B cell (primary cell): ENCODE data around the gene RAP1GAP. TPM values are rescaled to one million over a fixed set of nuclear protein-coding genes. Genes with fewer than 3 reads are reported as not detected.

Experiments used
- ATAC-seq: fragments of 200-7000 bp; cut with Tn5 transposase; one replicate; pipeline ENCODE4 v1.10.0; 2021; ENCODE audit warnings: low read depth, mild to moderate bottlenecking, moderate number of reproducible peaks, moderate library complexity
- CTCF ChIA-PET: fragments of 350-600 bp; sonication (Branson Sonifier 250); formaldehyde crosslinking; loops from one replicate; lab custom pipeline; 2021; ENCODE audit warnings: antibody characterized with exemption, inconsistent platforms; lab: Charles Lee
- POLR2A ChIA-PET: fragments of 350-600 bp; sonication (Branson Sonifier 250); formaldehyde crosslinking; loops from one replicate; lab custom pipeline; 2021; ENCODE audit warnings: antibody characterized with exemption; lab: Charles Lee
- DNase-seq: peaks from one replicate; pipeline ENCODE4 v3.0.0; 2013
- H2AFZ ChIP-seq: 2 replicates; pipeline ENCODE4 v1.6.1; 2012; ENCODE audit warnings: mild to moderate bottlenecking, low read depth, low read length; ENCODE audit not compliant: insufficient read depth, poor library complexity, severe bottlenecking
- H3K27ac ChIP-seq, 2 donors: 1 replicate in 1 of 2; 2 replicates in 1 of 2; pipeline ENCODE4 v1.5.1; 2012 to 2013; ENCODE audit warnings: low read length in 2 of 2, mild to moderate bottlenecking in 2 of 2, moderate library complexity in 1 of 2
- H3K27me3 ChIP-seq, 4 experiments: fragments of 200-600 bp in 1 of 4; sonication (generic) in 1 of 4; replicated peaks in 1 of 4; 1 replicate in 2 of 4; 2 replicates in 2 of 4; pipeline versions ENCODE4 v1.6.1 to v1.7.0; 2013 to 2016; ENCODE audit warnings: low read length in 3 of 4, mild to moderate bottlenecking in 2 of 4, mixed read lengths in 1 of 4, moderate library complexity in 1 of 4; ENCODE audit not compliant: insufficient read depth in 4 of 4, control insufficient read depth in 3 of 4; ENCODE audit errors: control extremely low read depth in 1 of 4
- H3K36me3 ChIP-seq, 2 experiments: replicated peaks in 1 of 2; 1 replicate in 1 of 2; 2 replicates in 1 of 2; pipeline versions ENCODE4 v1.6.1 to v1.7.1; 2013; ENCODE audit warnings: low read length in 1 of 2; ENCODE audit not compliant: insufficient read depth in 2 of 2, control insufficient read depth in 1 of 2; ENCODE audit errors: control extremely low read depth in 1 of 2, extremely low read depth in 1 of 2
- H3K4me1 ChIP-seq, 2 donors: fragments of 200-600 bp in 1 of 2; sonication (generic) in 1 of 2; 1 replicate in 1 of 2; 2 replicates in 1 of 2; pipeline versions ENCODE4 v1.5.1 to v1.6.1; 2013 to 2017; ENCODE audit warnings: low read length in 2 of 2; ENCODE audit not compliant: control insufficient read depth in 2 of 2, insufficient read depth in 2 of 2
- H3K4me2 ChIP-seq: replicated peaks from 2 replicates; pipeline ENCODE3; 2012; ENCODE audit warnings: mild to moderate bottlenecking, low read depth, low read length; ENCODE audit not compliant: poor library complexity, severe bottlenecking
- H3K4me3 ChIP-seq, 5 experiments: fragments of 200-600 bp in 1 of 5; sonication (generic) in 1 of 5; 1 replicate in 3 of 5; 2 replicates in 2 of 5; pipeline versions ENCODE4 v1.5.1 to v1.7.0; 2011 to 2016; ENCODE audit warnings: low read length in 4 of 5, mild to moderate bottlenecking in 4 of 5, low read depth in 2 of 5, control low read depth in 1 of 5, moderate library complexity in 1 of 5; ENCODE audit not compliant: insufficient read depth in 1 of 5; ENCODE audit errors: control extremely low read depth in 1 of 5, extremely low read depth in 1 of 5
- H3K79me2 ChIP-seq: fragments of 200-600 bp; sonication (generic); one replicate; pipeline ENCODE4 v1.6.0; 2016; ENCODE audit warnings: low read length; ENCODE audit not compliant: control insufficient read depth, insufficient read depth
- H3K9ac ChIP-seq: fragments of 200-600 bp; sonication (generic); 2 replicates; pipeline ENCODE4 v1.6.1; 2017; ENCODE audit warnings: mild to moderate bottlenecking, low read length, moderate library complexity
- H3K9me3 ChIP-seq, 3 donors: one replicate each; pipeline versions ENCODE4 v1.6.1 to v1.7.1; 2013; ENCODE audit warnings: low read length in 2 of 3; ENCODE audit not compliant: control insufficient read depth in 2 of 3, insufficient read depth in 1 of 3; ENCODE audit errors: control extremely low read depth in 1 of 3
- H4K20me1 ChIP-seq: 2 replicates; pipeline ENCODE4 v1.6.0; 2012; ENCODE audit warnings: mild to moderate bottlenecking, low read length; ENCODE audit not compliant: insufficient read depth, control insufficient read depth, poor library complexity, severe bottlenecking
- H3K27ac Mint-ChIP-seq: one replicate; pipeline ENCODE4 v1.8.0; 2021; ENCODE audit warnings: mixed read lengths
- H3K27me3 Mint-ChIP-seq: one replicate; pipeline ENCODE4 v1.8.0; 2021; ENCODE audit warnings: mixed read lengths
- H3K4me1 Mint-ChIP-seq: one replicate; pipeline ENCODE4 v1.8.0; 2021; ENCODE audit warnings: mixed read lengths
- H3K4me3 Mint-ChIP-seq: one replicate; pipeline ENCODE4 v1.8.0; 2021; ENCODE audit warnings: mixed read lengths
- H3K9me3 Mint-ChIP-seq: one replicate; pipeline ENCODE4 v1.8.0; 2022; ENCODE audit warnings: mixed read lengths; ENCODE audit not compliant: insufficient read depth
- CTCF ChIP-seq: fragments of 200-600 bp; IDR thresholded peaks from one replicate; pipeline ENCODE4 v1.8.0; 2022; ENCODE audit warnings: antibody characterized with exemption, mild to moderate bottlenecking
- EZH2 ChIP-seq: IDR thresholded peaks from 2 replicates; pipeline ENCODE4 v1.6.1; 2012; ENCODE audit warnings: borderline replicate concordance, low read depth, mild to moderate bottlenecking, moderate library complexity, low read length; ENCODE audit not compliant: insufficient read depth, poor library complexity, severe bottlenecking
- WGBS: methylation state at CpG from one replicate; pipeline ENCODE4 v1.1.5; 2013; ENCODE audit warnings: missing lambda C conversion rate; ENCODE audit not compliant: insufficient coverage; 5-methylcytosine and 5-hydroxymethylcytosine counted together
- intact Hi-C: fragments of 100-400 bp; cut with micrococcal nuclease; formaldehyde crosslinking; loops from one replicate; pipeline ENCODE4 v1.10.0; 2022
- polyA plus RNA-seq: library from polyadenylated mRNA; depleted of rRNA; stranded (reverse); fragments of >200 nt; gene quantifications from 2 replicates; pipeline ENCODE4 v1.2.3, GENCODE V29; 2012
- total RNA-seq, 2 donors: library from RNA; stranded (reverse); fragments of 120-200 nt in 1 of 2; gene quantifications; 1 replicate in 1 of 2; 2 replicates in 1 of 2; pipeline versions ENCODE4 v1.2.3 to v1.2.4, GENCODE V29; 2013 to 2022

The RAP1GAP gene
- total and polyA plus RNA-seq, 2 donors (not counting 1 experiment from before 2014, with no cell fraction given): 0.07 to 0.09 TPM

DNA sequence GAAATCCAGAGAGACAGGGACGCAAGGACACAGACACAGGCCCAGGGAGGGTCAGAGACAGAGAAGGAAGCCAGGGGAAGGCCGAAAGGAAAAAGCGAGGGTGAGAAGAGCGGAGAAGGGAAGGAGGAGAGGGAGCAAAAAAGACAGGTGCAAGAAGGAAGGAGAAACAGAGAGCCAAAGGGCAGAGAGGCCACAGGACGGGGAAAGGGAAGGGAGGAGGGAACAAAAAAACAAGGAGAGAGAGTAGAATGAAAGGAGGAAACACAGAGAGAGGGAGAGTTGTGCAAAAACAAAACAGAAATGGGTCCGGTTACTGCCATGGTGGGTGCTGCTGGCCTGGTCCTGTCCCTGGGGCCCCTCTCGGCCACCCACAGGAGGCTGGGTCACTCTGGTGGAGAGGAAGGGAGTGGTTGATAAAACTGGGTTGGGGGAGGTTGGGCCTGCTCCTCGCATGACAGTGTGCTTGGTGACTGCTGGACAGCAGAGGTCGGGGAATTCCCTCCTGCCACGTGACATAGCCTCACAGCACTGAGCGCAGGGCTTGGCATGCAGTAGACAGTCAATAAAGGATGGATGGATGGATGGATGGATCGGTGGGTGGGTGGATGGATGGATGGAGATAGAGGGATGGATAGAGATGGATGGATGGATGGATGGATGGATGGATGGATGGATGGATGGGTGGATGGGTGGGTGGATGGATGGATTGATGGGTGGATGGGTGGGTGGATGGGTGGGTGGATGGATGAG lies 64.8 kb downstream of the RAP1GAP start:
- 94% methylated on average over 11 of the region's 12 CpGs for WGBS
- H2AFZ ChIP-seq: no peak overlapping the region
- H3K79me2 ChIP-seq: no peaks in the 10 kb centered on the region
- intact Hi-C loops: no loop called here
- H3K4me1 Mint-ChIP-seq: peaks cover 19% of the 10 kb centered on the region
- no peak overlapping the region for H3K27ac Mint-ChIP-seq
- H3K4me2 ChIP-seq: no peak overlapping the region
- TF ChIP-seq EZH2: no peak
- no peak for TF ChIP-seq CTCF
- H3K27me3 Mint-ChIP-seq: peaks cover 25% of the 10 kb centered on the region
- CTCF ChIA-PET: no interaction called here
- H3K27me3 ChIP-seq: peaks cover 0 to 3% (median 0%) of the 10 kb centered on the region in 4 experiments
- no peak overlapping the region for H3K9ac ChIP-seq
- POLR2A ChIA-PET: interaction anchor here (0.6 kb wide), 1 partner anchor 8 kb away, joined by 5 read pairs; no protein-coding TSS in a partner anchor
- H3K4me3 Mint-ChIP-seq: no peak overlapping the region
- peaks cover 5 to 8% of the 10 kb centered on the region in 2 donors for H3K4me1 ChIP-seq
- DNase-seq (no peak), ATAC-seq (no peak)
- no peak overlapping the region for H3K4me3 ChIP-seq
- no peaks in the 10 kb centered on the region for H3K36me3 ChIP-seq
- H3K9me3 ChIP-seq: no peaks in the 10 kb centered on the region
- no peaks in the 10 kb centered on the region for H3K9me3 Mint-ChIP-seq
- no peaks in the 10 kb centered on the region for H4K20me1 ChIP-seq
- H3K27ac ChIP-seq: no peak overlapping the region
